NOMO-1 treated with DMSO at 0.1 percent for 48 hours (cell line): ENCODE data around the gene TRERF1.

Experiments
- DNase-seq: peaks from one replicate; lab custom pipeline; 2025; ENCODE audit not compliant: unreplicated experiment; lab: John Stamatoyannopoulos, UW

The TRERF1 gene

GRCh38 chr6:42400061-42400760 lies 51.5 kb downstream of the TRERF1 start:
- DNase-seq: no peak

GRCh38 chr6:42396720-42397119 lies 55.0 kb downstream of the TRERF1 start:
- no peak for DNase-seq

- DNase-seq: peak; percentile 76
These were observed 56.7 kb downstream of the TRERF1 start for GRCh38 chr6:42394881-42395620.

- no peak for DNase-seq
These were observed 57.6 kb downstream of the TRERF1 start for GRCh38 chr6:42394151-42394550.

GRCh38 chr6:42393339-42393738 lies 58.4 kb downstream of the TRERF1 start:
- no peak for DNase-seq

GRCh38 chr6:42392833-42393232 lies 58.9 kb downstream of the TRERF1 start:
- no peak for DNase-seq

- no peak for DNase-seq
These were observed 60.3 kb downstream of the TRERF1 start for GRCh38 chr6:42391441-42391840.

GRCh38 chr6:42390228-42390934 lies 61.3 kb downstream of the TRERF1 start:
- DNase-seq: no peak

- no peak for DNase-seq
These were observed 62.0 kb downstream of the TRERF1 start for GRCh38 chr6:42389736-42390135.

GRCh38 chr6:42388046-42388445 lies 63.7 kb downstream of the TRERF1 start:
- DNase-seq: no peak

GRCh38 chr6:42387336-42387735 lies 64.4 kb downstream of the TRERF1 start:
- DNase-seq: peak; percentile 60

GRCh38 chr6:42385339-42385738 lies 66.4 kb downstream of the TRERF1 start:
- DNase-seq: no peak

- DNase-seq: no peak
These were observed 68.1 kb downstream of the TRERF1 start for GRCh38 chr6:42383421-42384205.

- DNase-seq: no peak
These were observed 69.9 kb downstream of the TRERF1 start for GRCh38 chr6:42381850-42382249.

GRCh38 chr6:42380228-42380979 lies 71.3 kb downstream of the TRERF1 start:
- no peak for DNase-seq

- peak; percentile 71 for DNase-seq
These were observed 73.2 kb downstream of the TRERF1 start for GRCh38 chr6:42378536-42378935.

GRCh38 chr6:42378125-42378524 lies 73.6 kb downstream of the TRERF1 start:
- no peak for DNase-seq

GRCh38 chr6:42375007-42375635 lies 76.6 kb downstream of the TRERF1 start:
- no peak for DNase-seq

GRCh38 chr6:42374018-42374669 lies 77.6 kb downstream of the TRERF1 start:
- peak; percentile 23 for DNase-seq
